ENCODE data around the gene UMODL1.

UMODL1 gene

GRCh38 chr21:42148097-42148496, 77.0 kb downstream of the UMODL1 start:
- no peak for DNase-seq (ENCODE audit: low read depth in 2 of 2)

GRCh38 chr21:42148584-42148983, 77.5 kb downstream of the UMODL1 start:
- no peak for DNase-seq (ENCODE audit: low read depth in 2 of 2)

- no peak for DNase-seq (ENCODE audit: low read depth in 2 of 2)
Observed at GRCh38 chr21:42149656-42150473, 78.7 kb downstream of the UMODL1 start.

- no peak for DNase-seq (ENCODE audit: low read depth in 2 of 2)
Observed at GRCh38 chr21:42150474-42151085, 79.5 kb downstream of the UMODL1 start.

GRCh38 chr21:42151148-42151947, 80.2 kb downstream of the UMODL1 start:
- DNase-seq (ENCODE audit: low read depth in 2 of 2), result no peak

- no peak for DNase-seq (ENCODE audit: low read depth in 2 of 2)
Observed at GRCh38 chr21:42151948-42152220, 80.8 kb downstream of the UMODL1 start.

GRCh38 chr21:42153046-42153686, 82.0 kb downstream of the UMODL1 start:
- DNase-seq (ENCODE audit: low read depth in 2 of 2), result no peak

- DNase-seq (ENCODE audit: low read depth in 2 of 2), result no peak
Observed at GRCh38 chr21:42153746-42154145, 82.6 kb downstream of the UMODL1 start.

GRCh38 chr21:42154237-42155044, 83.3 kb downstream of the UMODL1 start:
- no peak for DNase-seq (ENCODE audit: low read depth in 2 of 2)

- no peak for DNase-seq (ENCODE audit: low read depth in 2 of 2)
Observed at GRCh38 chr21:42155045-42155855, 84.1 kb downstream of the UMODL1 start.

- no peak for DNase-seq (ENCODE audit: low read depth in 2 of 2)
Observed at GRCh38 chr21:42156690-42157605, 85.8 kb downstream of the UMODL1 start.

GRCh38 chr21:42157606-42158310, 86.6 kb downstream of the UMODL1 start:
- no peak for DNase-seq (ENCODE audit: low read depth in 2 of 2)

- no peak for DNase-seq (ENCODE audit: low read depth in 2 of 2)
Observed at GRCh38 chr21:42158846-42159245, 87.7 kb downstream of the UMODL1 start.

- no peak for DNase-seq (ENCODE audit: low read depth in 2 of 2)
Observed at GRCh38 chr21:42159560-42160110, 88.5 kb downstream of the UMODL1 start.

GRCh38 chr21:42160111-42160721, 89.1 kb downstream of the UMODL1 start:
- no peak for DNase-seq (ENCODE audit: low read depth in 2 of 2)

- no peak for DNase-seq (ENCODE audit: low read depth in 2 of 2)
Observed at GRCh38 chr21:42160765-42161164, 89.6 kb downstream of the UMODL1 start.

GRCh38 chr21:42161401-42161955, 90.4 kb downstream of the UMODL1 start:
- DNase-seq (ENCODE audit: low read depth in 2 of 2), result no peak
